ENCODE measurements around the gene ESRRG. TPM values are rescaled to one million over a fixed set of nuclear protein-coding genes. Genes with fewer than 3 reads are reported as not detected.

The ESRRG gene
- total RNA-seq, 1 donor from 2014 or later = 3.8 TPM

DNA sequence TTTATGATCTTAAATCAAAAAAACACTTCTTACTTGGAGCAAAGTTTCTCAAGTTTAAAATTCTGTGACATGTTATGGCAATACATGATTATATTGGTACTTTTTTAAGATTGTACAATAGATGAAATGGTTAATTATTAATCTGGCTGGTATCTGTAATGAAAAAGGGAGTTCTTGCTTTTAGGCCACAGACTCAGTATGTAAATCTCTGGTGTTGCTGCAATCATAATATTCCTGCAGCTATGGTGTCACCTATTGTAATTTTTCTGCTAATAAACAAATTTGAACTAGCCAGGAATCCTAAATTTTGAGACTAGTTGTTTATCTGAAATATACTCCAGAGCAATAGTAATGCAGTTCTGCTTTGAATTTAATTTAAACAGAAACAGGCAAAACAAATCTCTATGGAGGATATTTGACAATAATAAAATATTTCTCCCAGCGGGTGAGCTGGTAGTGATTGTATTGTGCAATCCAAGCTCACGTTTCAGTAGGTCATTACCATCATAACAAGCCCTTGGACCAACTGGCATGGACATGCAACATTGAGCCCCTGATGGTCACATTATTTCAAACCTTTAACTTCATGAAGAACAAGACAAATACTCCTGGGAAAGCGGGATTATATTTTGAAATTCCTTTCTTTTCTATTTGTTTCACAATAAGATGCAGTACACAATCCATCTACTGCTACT, 222.8 kb downstream of the ESRRG start:
- H3K36me3 Mint-ChIP-seq (ENCODE audit: low read depth, unreplicated experiment) = no peaks in the 10 kb centered on the region
- H3K9me3 Mint-ChIP-seq (ENCODE audit: unreplicated experiment) = no peaks in the 10 kb centered on the region
- H3K27ac Mint-ChIP-seq (ENCODE audit: unreplicated experiment) = no peak overlapping the region
- TF ChIP-seq, protein P1, sequence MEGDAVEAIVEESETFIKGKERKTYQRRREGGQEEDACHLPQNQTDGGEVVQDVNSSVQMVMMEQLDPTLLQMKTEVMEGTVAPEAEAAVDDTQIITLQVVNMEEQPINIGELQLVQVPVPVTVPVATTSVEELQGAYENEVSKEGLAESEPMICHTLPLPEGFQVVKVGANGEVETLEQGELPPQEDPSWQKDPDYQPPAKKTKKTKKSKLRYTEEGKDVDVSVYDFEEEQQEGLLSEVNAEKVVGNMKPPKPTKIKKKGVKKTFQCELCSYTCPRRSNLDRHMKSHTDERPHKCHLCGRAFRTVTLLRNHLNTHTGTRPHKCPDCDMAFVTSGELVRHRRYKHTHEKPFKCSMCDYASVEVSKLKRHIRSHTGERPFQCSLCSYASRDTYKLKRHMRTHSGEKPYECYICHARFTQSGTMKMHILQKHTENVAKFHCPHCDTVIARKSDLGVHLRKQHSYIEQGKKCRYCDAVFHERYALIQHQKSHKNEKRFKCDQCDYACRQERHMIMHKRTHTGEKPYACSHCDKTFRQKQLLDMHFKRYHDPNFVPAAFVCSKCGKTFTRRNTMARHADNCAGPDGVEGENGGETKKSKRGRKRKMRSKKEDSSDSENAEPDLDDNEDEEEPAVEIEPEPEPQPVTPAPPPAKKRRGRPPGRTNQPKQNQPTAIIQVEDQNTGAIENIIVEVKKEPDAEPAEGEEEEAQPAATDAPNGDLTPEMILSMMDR (IDR thresholded peaks at IDR 0.05; ENCODE audit: unreplicated experiment) = no peak
- DNase-seq (ENCODE audit: low spot score) = no peak
- H3K4me3 Mint-ChIP-seq (ENCODE audit: unreplicated experiment) = no peak overlapping the region
- H3K4me1 Mint-ChIP-seq (ENCODE audit: unreplicated experiment) = no peaks in the 10 kb centered on the region
- no peaks in the 10 kb centered on the region for H3K27me3 Mint-ChIP-seq (ENCODE audit: unreplicated experiment)

DNA sequence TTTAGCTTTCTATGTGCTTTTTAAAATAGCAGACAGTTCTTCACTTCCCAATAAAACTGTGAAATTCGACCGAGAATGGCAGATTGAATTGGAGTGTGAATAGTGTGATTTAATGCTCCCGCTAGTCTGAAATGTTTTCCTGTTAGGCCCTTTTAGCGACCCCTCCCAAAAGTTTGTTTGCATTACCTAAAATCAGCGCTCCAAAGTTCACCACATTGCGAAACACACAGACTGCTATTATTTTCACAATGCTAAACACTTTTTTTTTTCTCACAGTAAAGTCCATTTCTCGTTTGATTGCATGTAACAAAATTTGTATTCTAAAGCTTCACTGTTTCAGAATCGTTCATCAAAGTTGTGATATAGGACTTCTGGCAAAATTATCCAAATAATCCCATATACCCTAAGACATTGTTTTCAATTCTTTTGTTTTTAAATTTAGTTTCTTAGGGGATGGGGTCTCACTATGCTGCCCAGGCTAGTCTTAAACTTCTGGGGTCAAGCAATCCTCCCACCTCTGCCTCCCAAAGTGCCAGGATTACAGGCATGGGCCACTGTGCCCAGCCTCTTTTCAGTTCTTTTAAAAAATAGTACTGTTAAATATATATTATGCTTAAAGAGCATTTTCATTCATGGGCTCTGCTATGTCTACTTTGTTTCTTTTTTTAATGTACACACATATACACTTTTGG, 223.5 kb downstream of the ESRRG start:
- Mint-ChIP-seq H3K4me1 (ENCODE audit: unreplicated experiment) (no peaks in the 10 kb centered on the region), H3K36me3 (ENCODE audit: low read depth, unreplicated experiment) (no peaks in the 10 kb centered on the region), H3K27me3 (ENCODE audit: unreplicated experiment) (no peaks in the 10 kb centered on the region), H3K9me3 (ENCODE audit: unreplicated experiment) (no peaks in the 10 kb centered on the region), H3K27ac (ENCODE audit: unreplicated experiment) (no peak overlapping the region), H3K4me3 (ENCODE audit: unreplicated experiment) (no peak overlapping the region)
- DNase-seq (ENCODE audit: low spot score) = no peak
- TF ChIP-seq, protein P1 (IDR thresholded peaks at IDR 0.05; ENCODE audit: unreplicated experiment) = no peak

DNA sequence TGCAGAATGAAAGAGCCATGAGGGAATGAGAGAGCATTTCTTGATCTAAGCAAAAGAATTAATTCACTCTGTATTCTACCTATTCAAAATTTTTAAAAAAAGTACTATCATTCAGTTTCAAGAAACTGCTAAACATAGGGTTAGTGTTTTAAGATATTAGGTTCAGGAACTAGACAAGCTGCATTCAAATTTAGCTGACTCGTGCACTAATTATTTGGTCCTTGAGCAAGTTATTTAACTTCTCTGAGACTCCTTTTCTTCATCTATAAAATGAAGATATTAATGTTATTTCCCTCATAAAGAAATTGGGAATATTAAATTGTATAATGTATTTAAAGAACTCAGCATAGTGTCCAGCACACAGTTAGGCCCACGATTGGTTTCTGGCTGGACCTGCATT, 225.0 kb downstream of the ESRRG start:
- Mint-ChIP-seq H3K27me3 (ENCODE audit: unreplicated experiment) (no peaks in the 10 kb centered on the region), H3K27ac (ENCODE audit: unreplicated experiment) (no peak overlapping the region), H3K9me3 (ENCODE audit: unreplicated experiment) (no peaks in the 10 kb centered on the region), H3K4me1 (ENCODE audit: unreplicated experiment) (no peaks in the 10 kb centered on the region), H3K36me3 (ENCODE audit: low read depth, unreplicated experiment) (no peaks in the 10 kb centered on the region), H3K4me3 (ENCODE audit: unreplicated experiment) (no peak overlapping the region)
- TF ChIP-seq, protein P1 (IDR thresholded peaks at IDR 0.05; ENCODE audit: unreplicated experiment) = no peak
- no peak for DNase-seq (ENCODE audit: low spot score)

DNA sequence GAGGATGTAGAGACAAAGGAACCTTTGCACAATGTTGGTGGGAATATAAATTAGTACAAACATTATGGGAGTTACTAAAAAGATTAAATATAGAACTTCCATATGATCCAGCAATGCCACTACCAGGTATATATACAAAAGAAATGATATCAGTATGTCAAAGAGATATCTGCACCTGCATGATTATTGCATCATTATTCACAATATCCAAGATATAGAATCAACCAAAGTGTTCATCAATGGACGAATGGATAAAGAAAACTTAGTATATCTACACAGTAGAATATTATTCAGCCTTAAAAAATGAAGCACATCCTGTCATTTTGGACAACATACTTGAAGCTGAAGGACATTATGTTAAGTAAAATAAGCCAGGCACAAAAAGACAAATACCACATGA, 238.2 kb downstream of the ESRRG start:
- H3K4me1 Mint-ChIP-seq (ENCODE audit: unreplicated experiment) = no peaks in the 10 kb centered on the region
- H3K36me3 Mint-ChIP-seq (ENCODE audit: low read depth, unreplicated experiment) = no peaks in the 10 kb centered on the region
- DNase-seq (ENCODE audit: low spot score) = no peak
- TF ChIP-seq, protein P1 (IDR thresholded peaks at IDR 0.05; ENCODE audit: unreplicated experiment) = no peak
- no peaks in the 10 kb centered on the region for H3K27me3 Mint-ChIP-seq (ENCODE audit: unreplicated experiment)
- no peak overlapping the region for H3K27ac Mint-ChIP-seq (ENCODE audit: unreplicated experiment)
- H3K4me3 Mint-ChIP-seq (ENCODE audit: unreplicated experiment) = no peak overlapping the region
- no peaks in the 10 kb centered on the region for H3K9me3 Mint-ChIP-seq (ENCODE audit: unreplicated experiment)

All from endothelial cell (in vitro differentiated cells).